Calu3 (cell line): ENCODE results near the gene NUDT1. TPM values are rescaled to one million over a fixed set of nuclear protein-coding genes. Genes with fewer than 3 reads are reported as not detected.
A peak's percentile ranks its signal among the peaks of the same experiment; 100 is the strongest.

ENCODE experiments used
- BruUV-seq: library from RNA; stranded (reverse); fragments of 400-500 nt; replicated peaks from 2 replicates; lab custom pipeline; 2021; lab: Mats Ljungman, UMichigan
- CTCF ChIA-PET: fragments of 300-600 bp; sonication (Branson Sonifier 250); formaldehyde crosslinking; loops from one replicate; lab custom pipeline; 2022; ENCODE audit warnings: antibody characterized with exemption; lab: Charles Lee
- DNase-seq: peaks from one replicate; pipeline ENCODE4 v3.0.0; 2022
- H3K27ac Mint-ChIP-seq: one replicate; pipeline ENCODE4 v1.8.0; 2022; ENCODE audit warnings: mixed read lengths; ENCODE audit not compliant: unreplicated experiment
- H3K27me3 Mint-ChIP-seq: one replicate; pipeline ENCODE4 v1.8.0; 2022; ENCODE audit warnings: mixed read lengths; ENCODE audit not compliant: unreplicated experiment
- H3K36me3 Mint-ChIP-seq: one replicate; pipeline ENCODE4 v1.8.0; 2022; ENCODE audit warnings: mild to moderate bottlenecking, moderate library complexity, mixed read lengths; ENCODE audit not compliant: insufficient read depth, unreplicated experiment
- H3K4me1 Mint-ChIP-seq: one replicate; pipeline ENCODE4 v1.8.0; 2022; ENCODE audit warnings: mild to moderate bottlenecking, low read depth, mixed read lengths; ENCODE audit not compliant: unreplicated experiment
- H3K4me3 Mint-ChIP-seq: one replicate; pipeline ENCODE4 v1.8.0; 2022; ENCODE audit warnings: mild to moderate bottlenecking, low read depth, moderate library complexity, mixed read lengths; ENCODE audit not compliant: unreplicated experiment
- H3K9me3 Mint-ChIP-seq: one replicate; pipeline ENCODE4 v1.8.0; 2022; ENCODE audit warnings: low read depth, mixed read lengths; ENCODE audit not compliant: unreplicated experiment
- CTCF ChIP-seq: fragments of 200-600 bp; IDR thresholded peaks from one replicate; pipeline ENCODE4 v1.8.0; 2022; ENCODE audit warnings: antibody characterized with exemption; ENCODE audit not compliant: unreplicated experiment
- intact Hi-C: fragments of 100-400 bp; cut with micrococcal nuclease; formaldehyde crosslinking; loops from one replicate; pipeline ENCODE4 v1.10.0; 2022; ENCODE audit not compliant: unreplicated experiment
- total RNA-seq: library from RNA; stranded (reverse); gene quantifications from 2 replicates; pipeline ENCODE4 v1.2.3, GENCODE V29; 2022

NUDT1 gene
- total RNA-seq, 1 experiment from 2014 or later: 65.6 TPM

DNA sequence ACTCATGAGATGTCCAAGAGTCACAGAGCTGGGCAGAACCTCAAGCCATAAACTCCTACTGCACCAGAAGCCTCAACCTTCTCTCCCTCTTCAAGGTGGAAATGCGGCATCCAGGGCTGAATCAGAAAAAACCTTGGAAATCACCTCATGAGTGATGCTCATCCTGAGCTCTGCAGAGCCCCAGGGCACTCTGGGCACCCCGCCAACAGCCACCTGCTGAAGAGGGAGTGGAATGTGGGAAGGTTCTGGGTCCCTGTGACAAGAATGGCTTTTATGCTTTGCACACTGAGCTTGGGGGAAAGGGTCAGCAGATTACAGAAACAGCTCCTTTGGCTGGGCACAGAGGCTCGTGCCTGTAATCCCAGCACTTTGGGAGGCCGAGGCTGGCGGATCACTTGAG lies 18.8 kb downstream of the NUDT1 start:
- H3K9me3 Mint-ChIP-seq: no peaks in the 10 kb centered on the region
- no peak overlapping the region for H3K4me3 Mint-ChIP-seq
- intact Hi-C loops: no loop called here
- CTCF ChIA-PET: interaction anchor here (0.6 to 1.4 kb wide), 6 partner anchors 9 to 649 kb away, joined by 3 to 6 read pairs (median 4); no protein-coding TSS in a partner anchor
- peaks cover 9% of the 10 kb centered on the region for H3K4me1 Mint-ChIP-seq
- H3K36me3 Mint-ChIP-seq: peaks cover 45% of the 10 kb centered on the region
- DNase-seq: peak; percentile 96
- no TSS peak for BruUV-seq
- peak overlapping the region; percentile 57 for H3K27ac Mint-ChIP-seq
- no peak for TF ChIP-seq CTCF
- no peaks in the 10 kb centered on the region for H3K27me3 Mint-ChIP-seq

DNA sequence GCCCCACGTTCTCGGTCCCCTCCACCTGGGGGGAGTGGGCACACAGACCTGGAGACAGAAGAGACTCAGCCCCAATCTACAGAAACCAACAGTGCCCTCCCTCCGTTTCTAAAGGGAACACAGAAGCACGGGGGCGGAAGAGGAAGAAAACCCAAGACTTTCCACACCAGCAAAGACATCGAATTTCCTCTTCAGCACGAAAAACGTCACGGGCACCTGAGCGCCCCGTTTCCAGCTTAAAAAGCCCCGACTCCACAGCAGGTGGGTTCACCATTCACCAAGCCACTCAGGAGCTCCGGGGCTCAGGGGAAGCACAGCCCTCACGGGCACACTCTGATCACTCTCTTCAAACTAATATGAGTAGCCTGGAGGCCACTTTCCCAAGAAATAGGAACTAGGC lies 19.6 kb downstream of the NUDT1 start:
- H3K36me3 Mint-ChIP-seq: peaks cover 45% of the 10 kb centered on the region
- CTCF ChIA-PET: interaction anchor here (0.5 kb wide), 1 partner anchor 1841 kb away, joined by 4 read pairs; no protein-coding TSS in a partner anchor
- H3K4me1 Mint-ChIP-seq: peaks cover 9% of the 10 kb centered on the region
- no TSS peak for BruUV-seq
- no peak for DNase-seq
- TF ChIP-seq CTCF: no peak
- no peaks in the 10 kb centered on the region for H3K9me3 Mint-ChIP-seq
- H3K27ac Mint-ChIP-seq: no peak overlapping the region
- H3K4me3 Mint-ChIP-seq: no peak overlapping the region
- intact Hi-C loops: no loop called here
- H3K27me3 Mint-ChIP-seq: no peaks in the 10 kb centered on the region

- Mint-ChIP-seq H3K4me1 (peaks cover 9% of the 10 kb centered on the region), H3K36me3 (peaks cover 43% of the 10 kb centered on the region), H3K9me3 (no peaks in the 10 kb centered on the region), H3K4me3 (no peak overlapping the region), H3K27ac (no peak overlapping the region), H3K27me3 (no peaks in the 10 kb centered on the region)
- DNase-seq: no peak
- CTCF ChIA-PET: interaction anchor here (1.2 kb wide), 1 partner anchor 14 kb away, joined by 3 read pairs; no protein-coding TSS in a partner anchor
- intact Hi-C loops: no loop called here
- no peak for TF ChIP-seq CTCF
- BruUV-seq: no TSS peak
Measured at GRCh38 chr7:2263176-2263575, 21.1 kb downstream of the NUDT1 start.

GRCh38 chr7:2264158-2264557 lies 22.1 kb downstream of the NUDT1 start:
- Mint-ChIP-seq H3K36me3 (peaks cover 34% of the 10 kb centered on the region), H3K4me3 (no peak overlapping the region), H3K4me1 (peaks cover 9% of the 10 kb centered on the region), H3K27me3 (no peaks in the 10 kb centered on the region), H3K9me3 (no peaks in the 10 kb centered on the region), H3K27ac (no peak overlapping the region)
- no peak for DNase-seq
- intact Hi-C loops: no loop called here
- BruUV-seq: no TSS peak
- CTCF ChIA-PET: interaction anchor here (0.6 to 0.7 kb wide), 2 partner anchors 71 to 97 kb away, joined by 3 to 5 read pairs; no protein-coding TSS in a partner anchor
- no peak for TF ChIP-seq CTCF
